Peyer's patch (tissue), 4 donors: ENCODE data around the gene IGFBP3.

ENCODE experiments used
- POLR2A ChIP-seq, 2 donors: fragments of 450-650 bp; IDR thresholded peaks; one replicate each; pipeline ENCODE4 v1.5.1; 2017; ENCODE audit warnings: antibody characterized with exemption in 2 of 2, mild to moderate bottlenecking in 2 of 2, moderate library complexity in 2 of 2
- TF ChIP-seq, protein P1 (sequence below), 6 experiments: fragments of 450-650 bp in 4 of 6; fragments of 200-600 bp in 2 of 6; sonication (generic) in 1 of 6; IDR thresholded peaks; one replicate each; pipeline ENCODE4 v1.5.1; 2017 to 2019; ENCODE audit warnings: antibody characterized with exemption in 6 of 6, mild to moderate bottlenecking in 3 of 6, moderate library complexity in 1 of 6

DNA sequence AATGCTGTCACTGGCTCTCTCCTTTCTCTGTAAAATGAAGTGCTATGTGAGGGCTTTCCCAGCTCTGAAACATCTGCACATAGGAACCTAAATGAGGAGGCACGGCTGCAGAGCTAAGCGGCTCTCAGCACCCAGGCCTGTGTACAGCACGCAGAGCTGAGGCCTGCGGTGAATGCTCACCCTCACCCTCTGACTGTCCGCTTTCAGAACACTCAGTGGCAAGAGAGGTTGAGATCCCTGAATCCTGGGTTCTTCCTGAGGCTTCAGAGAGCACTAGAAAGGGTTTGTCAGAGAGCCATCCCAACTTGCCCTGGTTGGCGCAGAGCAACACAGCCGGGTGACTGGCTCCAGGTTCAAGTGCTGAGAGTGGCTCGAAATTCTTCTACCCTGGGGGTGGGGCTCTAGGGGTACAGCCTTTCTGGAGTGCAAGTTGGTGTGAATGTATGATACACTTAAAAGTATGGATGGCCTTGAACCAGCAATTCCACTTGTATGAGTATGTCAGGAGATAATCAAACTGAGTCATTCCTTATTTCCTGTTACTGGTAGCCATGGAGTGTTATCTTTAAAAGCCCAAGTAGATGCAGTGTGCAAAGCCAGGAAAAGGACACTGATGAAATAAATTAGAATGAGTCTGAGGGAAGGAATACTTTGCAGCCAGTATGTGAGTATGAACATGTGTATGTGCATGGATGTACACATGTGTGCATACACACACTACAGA is 46.5 kb downstream of the IGFBP3 start:
- TF ChIP-seq, protein P1, sequence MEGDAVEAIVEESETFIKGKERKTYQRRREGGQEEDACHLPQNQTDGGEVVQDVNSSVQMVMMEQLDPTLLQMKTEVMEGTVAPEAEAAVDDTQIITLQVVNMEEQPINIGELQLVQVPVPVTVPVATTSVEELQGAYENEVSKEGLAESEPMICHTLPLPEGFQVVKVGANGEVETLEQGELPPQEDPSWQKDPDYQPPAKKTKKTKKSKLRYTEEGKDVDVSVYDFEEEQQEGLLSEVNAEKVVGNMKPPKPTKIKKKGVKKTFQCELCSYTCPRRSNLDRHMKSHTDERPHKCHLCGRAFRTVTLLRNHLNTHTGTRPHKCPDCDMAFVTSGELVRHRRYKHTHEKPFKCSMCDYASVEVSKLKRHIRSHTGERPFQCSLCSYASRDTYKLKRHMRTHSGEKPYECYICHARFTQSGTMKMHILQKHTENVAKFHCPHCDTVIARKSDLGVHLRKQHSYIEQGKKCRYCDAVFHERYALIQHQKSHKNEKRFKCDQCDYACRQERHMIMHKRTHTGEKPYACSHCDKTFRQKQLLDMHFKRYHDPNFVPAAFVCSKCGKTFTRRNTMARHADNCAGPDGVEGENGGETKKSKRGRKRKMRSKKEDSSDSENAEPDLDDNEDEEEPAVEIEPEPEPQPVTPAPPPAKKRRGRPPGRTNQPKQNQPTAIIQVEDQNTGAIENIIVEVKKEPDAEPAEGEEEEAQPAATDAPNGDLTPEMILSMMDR (IDR thresholded peaks at IDR 0.05): no peak
- TF ChIP-seq POLR2A (IDR thresholded peaks at IDR 0.05): no peak
